GM21786 (cell line): Measurements from ENCODE around the gene MORN5.

ENCODE experiments used
- ATAC-seq: cut with Tn5 transposase; IDR thresholded peaks from one replicate; pipeline ENCODE4 v1.9.1; 2021; ENCODE audit not compliant: unreplicated experiment

MORN5 gene

GRCh38 chr9:122124528-122124927 is 35.2 kb upstream of the MORN5 start:
- ATAC-seq: no peak

DNA sequence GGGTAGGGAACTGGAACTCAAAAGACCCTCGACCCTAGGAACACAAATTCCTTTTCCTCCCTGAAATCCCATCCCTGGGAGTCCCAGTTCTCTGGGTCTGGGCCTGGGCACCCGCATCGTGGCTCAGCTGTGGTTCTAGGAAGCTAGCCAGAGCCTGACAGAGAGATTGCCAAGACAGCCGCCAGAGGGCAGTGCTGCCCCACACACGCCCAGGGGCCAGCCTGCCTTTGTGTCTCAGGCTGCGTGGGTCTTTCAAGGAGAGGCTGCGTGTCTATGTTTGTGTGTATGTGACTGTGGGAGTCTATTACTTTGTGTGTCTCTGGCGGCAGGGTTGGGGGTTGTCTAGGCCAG is 34.6 kb upstream of the MORN5 start:
- ATAC-seq: no peak

DNA sequence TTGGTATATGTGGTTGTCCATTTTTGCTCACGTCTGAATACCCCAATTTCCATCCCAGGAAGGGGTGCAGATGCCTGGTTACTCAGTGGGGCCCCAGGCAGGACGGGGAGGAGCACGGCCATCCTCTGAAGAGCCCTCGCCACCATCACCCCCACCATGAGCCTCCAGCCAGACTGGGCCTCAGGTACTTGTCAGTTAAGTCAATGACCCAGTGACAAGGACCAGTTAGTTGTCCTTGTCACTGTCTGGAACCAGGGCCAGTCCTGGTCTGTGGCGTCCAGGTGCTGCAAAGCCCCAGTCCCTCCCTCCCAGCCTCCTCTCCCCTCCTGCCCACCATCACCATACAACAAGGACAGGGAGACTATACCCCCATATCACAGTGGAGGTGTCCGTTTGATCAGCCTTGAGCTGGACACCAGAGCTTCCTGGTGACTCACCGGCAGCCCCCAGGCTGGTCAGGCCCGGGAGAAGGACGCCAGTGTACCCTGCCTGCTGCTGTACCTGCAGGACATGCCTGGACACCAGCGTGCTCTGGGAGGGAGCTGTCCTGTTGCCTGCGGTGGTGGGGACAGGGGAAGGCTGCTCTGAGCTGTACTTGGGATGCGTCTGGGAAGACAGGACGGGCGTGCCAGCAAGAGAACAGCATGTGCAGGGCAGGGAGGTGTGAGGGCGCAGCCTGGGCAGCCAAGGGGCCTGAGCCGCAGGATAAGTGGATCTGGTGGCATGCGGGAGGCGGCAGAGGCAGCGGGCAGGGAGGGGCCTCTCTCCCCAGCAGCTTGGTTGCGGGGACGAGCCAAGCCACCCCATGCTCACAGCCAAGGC is 34.0 kb upstream of the MORN5 start:
- no peak for ATAC-seq

- no peak for ATAC-seq
Measured at GRCh38 chr9:122126331-122127261, 33.1 kb upstream of the MORN5 start.

DNA sequence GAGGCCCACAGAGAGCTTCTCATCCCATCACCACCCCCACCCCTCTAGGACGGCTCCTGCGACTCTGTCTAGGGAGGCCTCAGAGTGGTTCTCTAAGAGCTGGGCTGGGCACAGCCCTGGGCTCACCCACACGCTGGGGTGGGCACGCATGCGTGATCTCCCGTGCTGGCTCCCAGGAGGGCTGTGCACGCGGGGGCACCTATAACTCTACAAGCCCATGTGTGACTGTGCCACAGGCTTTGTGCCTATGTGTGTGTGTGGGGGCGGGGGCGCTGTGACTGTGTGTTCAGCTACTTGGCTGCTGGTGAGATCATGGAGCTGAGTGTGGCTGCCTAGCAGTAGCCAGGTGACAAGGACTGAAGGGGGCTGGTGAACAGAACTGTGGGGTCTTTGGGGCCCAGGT is 32.3 kb upstream of the MORN5 start:
- ATAC-seq: no peak

DNA sequence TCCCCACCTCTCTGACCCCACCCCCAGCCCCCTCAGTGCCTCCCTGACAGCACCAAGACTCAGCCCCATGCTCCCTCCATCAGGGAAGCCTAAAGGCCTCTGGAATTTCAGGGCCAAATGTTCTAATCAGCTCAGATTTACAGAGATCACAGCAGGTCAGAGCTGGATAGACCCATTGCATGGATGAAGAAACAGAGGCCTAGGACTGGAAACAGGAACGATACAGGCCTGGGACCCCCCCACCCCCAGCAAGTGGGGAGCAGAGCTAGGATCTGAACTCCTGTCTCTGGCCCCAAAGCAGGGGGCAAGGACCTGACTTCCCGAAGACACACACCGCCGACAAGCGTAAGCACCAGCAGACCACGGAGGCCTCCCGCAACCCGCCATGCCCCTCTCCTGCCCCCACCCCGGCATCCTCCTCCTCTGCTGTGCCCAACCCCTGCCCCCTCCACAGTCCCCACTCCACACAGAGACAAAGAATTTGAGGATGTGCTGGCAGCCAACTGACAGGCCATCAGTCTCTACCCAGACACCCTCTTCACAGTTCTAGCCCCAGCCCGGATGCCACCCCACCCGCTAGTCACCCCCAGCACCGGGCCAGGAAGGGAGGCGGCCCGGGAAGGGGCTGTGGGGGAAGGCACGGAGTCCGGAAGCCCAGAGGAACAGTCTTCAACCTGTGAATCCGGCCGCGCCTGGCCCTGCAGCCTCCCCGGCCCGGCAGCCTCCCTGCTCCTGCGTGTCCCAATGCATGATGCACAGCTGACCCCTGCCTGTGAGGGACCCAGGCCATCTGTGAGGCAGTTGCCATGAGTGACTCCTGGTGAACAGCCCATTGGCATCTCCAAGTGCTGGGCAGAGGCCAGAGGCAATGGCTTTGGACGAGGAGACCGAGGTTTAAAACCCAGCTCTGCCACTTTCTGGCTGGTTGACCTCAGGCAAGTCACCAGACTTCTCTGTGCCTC is 31.4 kb upstream of the MORN5 start:
- no peak for ATAC-seq

GRCh38 chr9:122128969-122129343 is 30.8 kb upstream of the MORN5 start:
- ATAC-seq: no peak

- no peak for ATAC-seq
Measured at GRCh38 chr9:122129969-122130368, 29.7 kb upstream of the MORN5 start.

DNA sequence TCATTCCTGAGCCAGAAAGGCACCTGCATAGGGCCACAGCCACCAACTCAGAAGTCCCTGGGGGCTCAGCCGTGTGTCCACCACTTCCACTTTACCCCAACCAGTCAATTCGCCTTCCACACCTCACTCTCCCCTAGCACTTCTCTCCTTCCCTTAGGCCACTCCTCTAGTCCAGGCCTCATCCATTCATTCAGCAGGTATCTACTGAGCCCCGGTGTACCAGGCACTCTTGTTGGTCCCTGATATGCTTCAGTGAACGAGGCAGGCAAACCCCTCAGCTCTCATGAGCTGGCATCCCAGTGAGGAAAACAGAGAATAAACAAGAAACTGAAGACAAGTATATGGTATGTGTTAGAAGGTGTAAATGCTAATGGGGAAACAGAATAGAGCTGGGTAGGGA is 28.9 kb upstream of the MORN5 start:
- ATAC-seq: no peak

GRCh38 chr9:122131401-122132001 is 28.2 kb upstream of the MORN5 start:
- ATAC-seq: no peak

- no peak for ATAC-seq
Measured at GRCh38 chr9:122132539-122132938, 27.2 kb upstream of the MORN5 start.

- ATAC-seq: no peak
Measured at GRCh38 chr9:122133263-122133983, 26.3 kb upstream of the MORN5 start.

GRCh38 chr9:122133984-122134535 is 25.6 kb upstream of the MORN5 start:
- no peak for ATAC-seq

DNA sequence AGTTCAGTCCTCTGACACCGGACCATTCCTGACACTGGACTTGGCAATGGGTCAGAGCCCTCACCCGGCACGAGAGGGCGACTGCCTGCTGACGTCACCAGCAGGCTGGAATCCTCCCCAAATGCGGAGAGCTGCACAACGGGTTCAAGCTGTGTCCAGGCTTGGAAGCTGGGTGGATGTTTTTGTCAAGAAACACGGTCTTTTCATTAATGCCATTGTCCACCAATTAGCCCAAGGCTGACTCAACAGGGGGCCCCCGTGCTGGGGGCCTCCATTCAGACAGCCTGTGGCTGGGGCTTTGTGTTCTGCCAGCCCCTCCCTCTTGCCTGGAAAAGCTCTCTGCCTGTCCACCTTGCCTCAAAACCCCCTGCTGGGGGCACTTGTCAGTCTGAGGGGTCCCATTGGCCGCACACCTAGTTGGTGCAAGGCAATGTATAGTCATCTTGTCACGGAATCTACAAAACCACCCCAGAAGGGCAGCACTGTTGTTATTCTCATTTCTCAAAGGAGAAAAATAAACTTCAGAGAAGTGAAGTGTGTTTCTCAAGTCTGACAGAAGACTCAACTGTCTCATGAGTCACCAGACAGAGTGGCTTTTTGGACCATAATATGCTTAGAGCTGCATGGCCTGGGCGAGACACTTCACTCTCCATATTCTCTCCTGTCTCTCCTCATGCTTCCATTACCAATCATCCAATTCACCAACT is 24.7 kb upstream of the MORN5 start:
- ATAC-seq: no peak

GRCh38 chr9:122135529-122135859 is 24.2 kb upstream of the MORN5 start:
- no peak for ATAC-seq

GRCh38 chr9:122138560-122139268 is 21.0 kb upstream of the MORN5 start:
- ATAC-seq: no peak

- no peak for ATAC-seq
Measured at GRCh38 chr9:122140368-122141193, 19.1 kb upstream of the MORN5 start.

GRCh38 chr9:122141671-122142070 is 18.0 kb upstream of the MORN5 start:
- ATAC-seq: no peak
